ENCODE data around the gene ZNF565.
"Not testable (repeated sequence)": the region's sequence is repeated elsewhere in the genome, so short reads cannot be mapped to it uniquely, and the experiment has no call there.

Gene ZNF565

DNA sequence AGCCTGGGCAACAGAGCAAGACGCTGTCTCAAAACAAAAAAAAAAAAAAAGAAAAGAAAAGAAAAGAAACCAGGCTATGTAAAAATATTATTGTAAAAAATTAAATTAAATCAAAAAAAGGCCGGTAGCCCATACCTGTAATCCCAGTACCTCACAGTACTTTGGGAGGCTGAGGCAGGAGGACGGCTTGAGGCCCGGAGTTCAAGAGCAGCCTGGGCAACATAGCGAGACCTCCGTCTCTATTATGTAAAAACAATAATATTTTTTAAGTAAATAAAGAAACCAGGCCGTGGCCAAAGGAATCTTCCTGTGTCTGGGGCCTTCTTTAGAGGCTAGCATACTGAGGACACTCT lies 75.4 kb downstream of the ZNF565 start:
- no peak for TF ChIP-seq CTCF (IDR thresholded peaks at IDR 0.05; ENCODE audit: extremely low read depth, missing control alignments)

DNA sequence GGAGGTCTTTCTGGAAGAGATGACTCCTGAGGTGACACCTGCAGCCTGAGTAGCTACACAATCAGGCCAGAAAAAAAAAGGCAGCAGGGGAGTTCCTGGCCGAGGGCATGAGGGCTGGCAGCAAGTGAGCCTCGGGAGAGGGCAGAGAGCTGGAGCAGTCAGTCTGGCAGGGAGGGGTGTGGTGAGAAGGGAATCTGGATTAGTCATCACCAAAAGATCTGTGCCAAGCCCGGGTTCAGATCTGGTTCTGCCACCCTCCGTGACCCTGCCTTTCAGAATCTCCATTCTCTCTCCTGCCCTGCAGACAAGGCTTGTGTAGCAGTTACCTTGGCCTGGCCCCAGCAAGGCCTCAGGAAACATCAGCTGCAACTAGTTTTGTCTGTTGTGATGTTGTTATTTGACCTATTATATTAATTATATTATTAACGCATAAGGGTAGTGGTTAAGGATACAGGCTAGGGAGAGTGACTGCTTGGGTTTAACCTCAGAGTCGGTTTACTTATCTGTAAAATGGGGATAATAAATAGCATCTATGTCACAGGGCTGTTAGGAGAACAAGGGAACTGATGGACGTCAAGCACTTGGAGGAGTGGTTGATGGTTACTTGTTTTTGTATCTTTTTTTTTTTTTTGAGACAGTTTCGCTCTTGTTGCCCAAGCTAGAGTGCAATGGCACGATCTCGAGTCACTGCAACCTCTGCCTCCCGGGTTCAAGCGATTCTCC lies 77.3 kb downstream of the ZNF565 start:
- no peak for DNase-seq (ENCODE audit: low spot score)

More for the DNA sequence above, 75.4 kb downstream of the ZNF565 start:
- DNase-seq (ENCODE audit: low spot score) = no peak

GRCh38 chr19:36134867-36135266 lies 79.6 kb downstream of the ZNF565 start:
- DNase-seq (ENCODE audit: low spot score) = not testable (repeated sequence)

More for the DNA sequence above, 77.3 kb downstream of the ZNF565 start:
- TF ChIP-seq CTCF (IDR thresholded peaks at IDR 0.05; ENCODE audit: extremely low read depth, missing control alignments) = no peak

Data from GM20000 (cell line).